T-helper 17 cell (primary cell): ENCODE data around the gene GPR39. TPM values are rescaled to one million over a fixed set of nuclear protein-coding genes. Genes with fewer than 3 reads are reported as not detected.
"Not testable (repeated sequence)": the region's sequence is repeated elsewhere in the genome, so short reads cannot be mapped to it uniquely, and the experiment has no call there.

Experiments used
- ATAC-seq: fragments of 150-1000 bp; cut with Tn5 transposase; 2 replicates; pipeline ENCODE4 v1.10.0; 2021; ENCODE audit warnings: mild to moderate bottlenecking, moderate library complexity
- DNase-seq, 3 donors: peaks; one replicate each; pipeline versions ENCODE4 v3.0.0 to v3.0.0-alpha.2; 2020 to 2021
- H3K9me3 ChIP-seq: one replicate; pipeline ENCODE4 v1.7.0; 2013; ENCODE audit warnings: low read length, mild to moderate bottlenecking; ENCODE audit not compliant: control insufficient read depth, poor library complexity, severe bottlenecking
- H3K27ac Mint-ChIP-seq: one replicate; pipeline ENCODE4 v1.8.0; 2022; ENCODE audit warnings: mild to moderate bottlenecking, moderate library complexity, mixed read lengths
- H3K27me3 Mint-ChIP-seq: one replicate; pipeline ENCODE4 v1.8.0; 2022; ENCODE audit warnings: mixed read lengths
- H3K36me3 Mint-ChIP-seq: one replicate; pipeline ENCODE4 v1.8.0; 2022; ENCODE audit warnings: low read depth, mixed read lengths
- H3K4me1 Mint-ChIP-seq: one replicate; pipeline ENCODE4 v1.8.0; 2022; ENCODE audit warnings: mild to moderate bottlenecking, mixed read lengths
- H3K4me3 Mint-ChIP-seq: one replicate; pipeline ENCODE4 v1.8.0; 2022; ENCODE audit warnings: mild to moderate bottlenecking, moderate library complexity, mixed read lengths
- total RNA-seq, 4 donors: library from RNA in 2 of 4; stranded (reverse) in 2 of 4; gene quantifications; one replicate each; pipeline ENCODE4 v1.2.3 and lab custom pipeline; 2022 to 2026

The GPR39 gene
- total RNA-seq, 2 donors from 2014 or later = 0.10 TPM; not detected in 1

DNA sequence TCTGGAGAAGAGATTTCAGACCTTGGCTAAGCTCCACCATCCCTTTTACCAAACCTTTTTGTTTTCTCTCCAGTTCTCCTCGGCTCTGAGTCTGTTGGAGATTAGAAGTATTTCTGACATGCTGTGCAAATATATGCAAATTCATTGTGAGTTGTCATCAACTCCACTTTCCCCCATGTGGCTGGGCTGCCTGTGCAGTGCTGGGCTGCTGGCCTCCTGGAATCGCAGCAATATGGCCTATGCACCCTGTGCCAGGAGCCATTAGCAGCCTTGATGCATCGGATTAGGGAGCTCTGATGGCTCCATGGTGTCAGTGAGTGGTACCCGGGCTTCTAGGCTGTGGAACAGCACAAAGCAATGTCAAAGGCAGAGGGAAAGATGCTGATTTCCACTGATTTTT lies 80.0 kb downstream of the GPR39 start:
- DNase-seq = no peak
- no peak for ATAC-seq
- H3K36me3 Mint-ChIP-seq = no peaks in the 10 kb centered on the region
- H3K9me3 ChIP-seq = no peaks in the 10 kb centered on the region
- no peak overlapping the region for H3K27ac Mint-ChIP-seq
- no peaks in the 10 kb centered on the region for H3K27me3 Mint-ChIP-seq
- no peak overlapping the region for H3K4me3 Mint-ChIP-seq
- no peaks in the 10 kb centered on the region for H3K4me1 Mint-ChIP-seq

DNA sequence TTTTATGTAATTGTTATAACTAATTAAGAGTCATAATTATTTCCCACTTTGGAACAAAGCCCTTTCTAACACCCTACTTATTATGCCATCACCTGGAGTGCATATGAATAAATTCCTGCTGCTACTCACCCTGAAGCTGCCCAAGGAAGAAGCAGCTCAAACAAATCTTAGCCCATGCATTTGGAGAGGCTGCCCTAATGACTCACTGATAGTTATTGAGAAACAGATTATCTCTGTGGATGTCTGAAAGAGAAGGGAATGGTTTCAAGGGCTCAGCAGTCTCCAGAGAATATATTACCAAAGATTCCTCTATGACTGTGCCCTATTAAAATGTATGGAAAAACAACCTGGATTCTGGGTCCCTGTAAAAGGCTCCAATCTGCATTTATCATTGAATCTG lies 81.0 kb downstream of the GPR39 start:
- H3K27ac Mint-ChIP-seq = no peak overlapping the region
- no peaks in the 10 kb centered on the region for H3K36me3 Mint-ChIP-seq
- no peaks in the 10 kb centered on the region for H3K4me1 Mint-ChIP-seq
- no peak for ATAC-seq
- no peaks in the 10 kb centered on the region for H3K27me3 Mint-ChIP-seq
- H3K9me3 ChIP-seq = no peaks in the 10 kb centered on the region
- H3K4me3 Mint-ChIP-seq = no peak overlapping the region
- DNase-seq = no peak

DNA sequence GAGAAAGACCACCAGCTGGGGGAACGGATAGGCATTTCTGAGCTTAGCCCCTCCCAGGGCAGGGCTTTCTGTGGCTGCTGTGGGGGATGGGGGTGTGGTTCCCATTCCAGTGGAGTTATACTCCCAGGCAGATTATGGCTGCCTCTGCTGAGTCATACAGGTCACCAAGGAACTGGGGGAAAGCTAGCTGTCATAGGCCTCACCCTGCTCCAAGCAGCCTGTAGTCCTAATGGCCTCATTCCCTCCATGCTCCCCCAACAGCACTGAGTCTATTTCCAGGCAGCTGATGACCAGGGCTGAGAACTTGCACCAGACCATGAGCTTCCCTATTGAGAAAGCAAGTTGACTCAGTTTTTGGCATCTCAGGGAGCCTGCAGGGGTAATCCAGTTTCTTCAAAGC lies 87.1 kb downstream of the GPR39 start:
- no peak for DNase-seq
- Mint-ChIP-seq H3K4me3 (no peak overlapping the region), H3K27me3 (no peaks in the 10 kb centered on the region), H3K36me3 (no peaks in the 10 kb centered on the region), H3K4me1 (no peaks in the 10 kb centered on the region), H3K27ac (no peak overlapping the region)
- no peaks in the 10 kb centered on the region for H3K9me3 ChIP-seq
- ATAC-seq = no peak

DNA sequence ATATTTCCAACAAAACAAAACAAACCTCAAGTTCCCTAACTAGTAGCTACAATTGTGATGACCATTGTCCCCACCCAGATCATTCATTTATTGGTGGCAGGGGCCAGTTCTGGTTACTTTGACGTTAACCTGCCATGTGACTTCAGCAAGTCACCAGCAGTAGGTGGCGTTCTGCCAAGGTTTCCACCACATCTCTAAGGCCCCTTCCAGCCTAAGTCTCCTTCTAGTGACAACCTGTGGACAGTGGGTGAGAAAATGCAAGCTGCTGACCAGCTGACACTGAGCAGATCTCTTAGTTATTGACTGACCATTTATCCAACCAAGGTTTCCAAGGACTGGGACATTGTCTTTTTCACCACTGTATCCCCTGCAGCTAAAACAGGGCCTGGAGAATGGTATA lies 98.4 kb downstream of the GPR39 start:
- H3K9me3 ChIP-seq = peaks cover 2% of the 10 kb centered on the region
- no peaks in the 10 kb centered on the region for H3K4me1 Mint-ChIP-seq
- DNase-seq (no peak), ATAC-seq (no peak)
- no peaks in the 10 kb centered on the region for H3K27me3 Mint-ChIP-seq
- no peak overlapping the region for H3K4me3 Mint-ChIP-seq
- H3K36me3 Mint-ChIP-seq = no peaks in the 10 kb centered on the region
- H3K27ac Mint-ChIP-seq = no peak overlapping the region

DNA sequence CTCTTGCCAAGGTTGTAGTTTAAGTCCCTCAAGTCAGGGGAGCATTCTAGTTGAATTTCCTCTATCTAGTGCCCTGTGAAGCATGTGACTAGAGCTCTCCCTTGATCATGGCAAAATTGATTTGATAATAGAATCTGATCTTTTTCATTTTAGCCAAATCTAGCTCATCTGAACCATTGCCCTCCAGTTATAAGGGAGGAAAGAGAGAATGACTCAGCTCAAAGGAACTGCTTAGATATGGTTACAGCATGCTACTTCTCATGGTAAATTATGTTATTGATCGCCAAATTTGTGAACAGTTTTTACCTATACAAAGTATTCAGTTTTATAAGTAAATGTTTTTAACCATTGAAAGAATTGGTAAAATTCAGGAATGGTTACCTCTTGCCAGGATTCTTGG lies 100.8 kb downstream of the GPR39 start:
- no peaks in the 10 kb centered on the region for H3K4me1 Mint-ChIP-seq
- no peaks in the 10 kb centered on the region for H3K27me3 Mint-ChIP-seq
- ATAC-seq = no peak
- no peak for DNase-seq
- peaks cover 2% of the 10 kb centered on the region for H3K9me3 ChIP-seq
- H3K36me3 Mint-ChIP-seq = no peaks in the 10 kb centered on the region
- H3K27ac Mint-ChIP-seq = no peak overlapping the region
- H3K4me3 Mint-ChIP-seq = no peak overlapping the region

DNA sequence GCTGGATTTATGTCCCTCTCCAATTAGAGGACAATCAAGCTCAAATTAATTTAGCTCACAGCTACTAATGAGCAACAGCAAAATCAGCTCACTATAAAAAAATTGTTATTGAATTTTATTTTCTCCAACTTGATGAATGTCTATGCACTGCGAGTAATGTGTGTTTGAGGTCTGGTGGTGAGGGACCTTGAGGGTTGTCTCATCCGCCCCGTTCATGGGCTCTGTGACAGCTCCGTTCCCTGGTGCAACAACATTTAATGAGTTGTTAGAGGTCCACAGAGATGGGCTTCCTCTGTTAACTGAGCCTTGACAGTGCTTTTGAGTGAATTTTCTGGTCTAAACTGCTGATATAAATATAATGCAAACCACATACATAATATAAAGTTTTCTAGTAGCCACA lies 101.7 kb downstream of the GPR39 start:
- no peak overlapping the region for H3K4me3 Mint-ChIP-seq
- H3K9me3 ChIP-seq = peaks cover 2% of the 10 kb centered on the region

DNA sequence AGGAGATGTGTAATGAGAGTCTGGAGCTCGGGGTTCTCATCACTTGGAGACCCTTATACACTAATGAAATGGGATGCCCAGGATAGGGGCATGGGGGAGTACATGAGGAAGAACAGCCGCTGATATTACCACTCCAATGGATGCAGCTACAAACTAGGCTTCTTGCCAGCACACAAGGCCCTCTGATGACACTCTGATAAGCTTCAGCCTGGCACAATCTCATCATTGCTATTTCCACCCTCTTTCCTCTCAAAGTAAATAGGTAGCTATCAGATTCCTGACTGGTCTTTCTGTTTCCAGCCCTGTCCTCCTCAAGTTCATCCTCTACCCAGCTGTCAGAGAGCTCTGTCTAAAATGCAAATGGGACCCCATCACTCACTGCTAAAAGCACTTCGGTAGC lies 103.0 kb downstream of the GPR39 start:
- ATAC-seq (no peak), DNase-seq (no peak)
- Mint-ChIP-seq H3K36me3 (no peaks in the 10 kb centered on the region), H3K27me3 (no peaks in the 10 kb centered on the region), H3K4me1 (no peaks in the 10 kb centered on the region), H3K27ac (no peak overlapping the region), H3K4me3 (no peak overlapping the region)
- H3K9me3 ChIP-seq = peaks cover 2% of the 10 kb centered on the region

More for the DNA sequence above, 101.7 kb downstream of the GPR39 start:
- Mint-ChIP-seq H3K36me3 (no peaks in the 10 kb centered on the region), H3K4me1 (no peaks in the 10 kb centered on the region), H3K27ac (no peak overlapping the region), H3K27me3 (no peaks in the 10 kb centered on the region)
- ATAC-seq (no peak), DNase-seq (no peak)

DNA sequence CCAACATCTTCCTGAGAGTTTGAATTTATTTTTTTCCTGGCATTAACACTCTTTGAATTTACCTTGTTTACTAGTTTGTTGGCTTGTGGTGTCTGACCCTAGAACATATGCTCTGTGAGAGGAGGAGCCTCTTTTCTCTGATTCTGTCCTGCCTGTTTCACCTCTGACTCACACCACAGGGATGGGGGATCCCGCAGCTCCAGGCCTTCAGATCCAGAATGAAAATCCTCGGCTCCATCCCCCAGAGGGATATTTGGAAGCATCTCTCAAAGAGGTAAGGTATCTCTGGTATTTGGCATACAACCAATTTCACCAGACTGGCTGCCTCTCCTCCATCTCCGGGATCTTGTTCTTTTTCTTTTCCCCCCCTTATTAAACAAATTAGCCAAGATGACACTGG lies 104.7 kb downstream of the GPR39 start:
- no peaks in the 10 kb centered on the region for H3K9me3 ChIP-seq
- no peak for ATAC-seq
- H3K27ac Mint-ChIP-seq = no peak overlapping the region
- H3K4me3 Mint-ChIP-seq = no peak overlapping the region
- H3K27me3 Mint-ChIP-seq = no peaks in the 10 kb centered on the region
- DNase-seq = no peak
- no peaks in the 10 kb centered on the region for H3K4me1 Mint-ChIP-seq
- H3K36me3 Mint-ChIP-seq = no peaks in the 10 kb centered on the region

DNA sequence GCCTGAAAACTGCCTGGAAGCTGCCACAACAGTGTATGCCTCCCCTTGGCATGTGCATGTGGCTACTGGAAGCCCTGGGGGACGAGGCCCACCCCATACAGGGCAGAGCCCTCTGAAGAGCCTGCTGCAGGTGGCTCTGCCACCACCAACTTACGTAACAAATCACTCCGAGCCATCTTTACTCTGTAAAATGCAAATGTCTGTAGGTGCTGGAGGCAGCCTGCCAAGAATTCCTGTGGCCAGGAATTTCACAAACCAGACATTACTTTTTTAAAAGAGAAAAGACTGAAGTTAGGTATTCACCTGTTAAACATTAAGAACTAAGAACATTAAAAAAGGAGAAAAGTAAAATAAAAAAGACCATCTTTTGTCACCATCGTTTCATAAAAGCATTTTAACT lies 106.3 kb downstream of the GPR39 start:
- H3K4me3 Mint-ChIP-seq = no peak overlapping the region
- DNase-seq = no peak
- no peaks in the 10 kb centered on the region for H3K36me3 Mint-ChIP-seq
- no peak overlapping the region for H3K27ac Mint-ChIP-seq
- no peak for ATAC-seq
- no peaks in the 10 kb centered on the region for H3K27me3 Mint-ChIP-seq
- H3K4me1 Mint-ChIP-seq = no peaks in the 10 kb centered on the region
- no peaks in the 10 kb centered on the region for H3K9me3 ChIP-seq

DNA sequence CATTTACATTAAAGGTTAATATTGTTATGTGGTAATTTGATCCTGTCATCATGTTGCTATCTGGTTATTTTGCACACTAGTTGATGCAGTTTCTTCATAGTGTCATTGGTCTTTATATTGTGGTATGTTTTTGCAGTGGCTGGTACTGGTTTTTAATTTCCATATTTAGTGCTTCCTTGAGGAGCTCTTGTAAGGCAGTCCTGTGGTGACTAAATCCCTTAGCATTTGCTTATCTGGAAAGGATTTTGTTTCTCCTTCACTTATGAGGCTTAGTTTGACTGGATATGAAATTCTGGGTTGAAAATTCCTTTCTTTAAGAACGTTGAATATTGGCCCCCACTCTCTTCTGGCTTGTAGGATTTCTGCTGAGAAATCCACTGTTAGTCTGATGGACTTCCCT lies 120.5 kb downstream of the GPR39 start:
- H3K36me3 Mint-ChIP-seq, H3K9me3 ChIP-seq, H3K4me1 Mint-ChIP-seq, H3K27ac Mint-ChIP-seq, H3K4me3 Mint-ChIP-seq, ATAC-seq, H3K27me3 Mint-ChIP-seq, DNase-seq: not testable (repeated sequence)

DNA sequence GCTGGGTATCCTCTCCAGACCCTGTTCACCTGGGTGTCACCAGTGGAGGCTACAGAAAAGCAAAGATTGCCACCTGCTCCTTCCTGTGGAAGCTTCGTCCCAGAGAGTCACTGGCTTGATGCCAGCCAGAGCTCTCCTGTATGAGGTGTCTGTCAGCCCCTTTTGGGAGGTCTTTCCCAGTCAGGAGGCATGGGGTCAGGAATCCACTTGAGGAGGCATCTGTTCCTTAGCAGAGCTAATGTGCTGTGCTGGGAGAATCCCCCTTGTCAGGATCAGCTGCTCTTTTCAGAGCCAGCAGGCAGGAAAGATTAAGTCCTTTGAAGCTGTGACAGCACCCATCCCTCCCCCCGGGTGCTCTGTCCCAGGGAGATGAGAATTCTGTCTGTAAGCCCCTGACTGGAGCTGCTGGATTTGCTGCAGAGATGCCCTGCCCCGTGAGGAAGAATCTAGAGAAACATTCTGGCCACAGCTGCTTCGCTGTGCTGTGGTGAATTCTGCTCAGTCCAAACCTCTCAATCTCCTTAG lies 121.8 kb downstream of the GPR39 start:
- peaks cover 2% of the 10 kb centered on the region for H3K9me3 ChIP-seq
- ATAC-seq (no peak), DNase-seq (no peak)
- Mint-ChIP-seq H3K27ac (no peak overlapping the region), H3K27me3 (no peaks in the 10 kb centered on the region), H3K36me3 (no peaks in the 10 kb centered on the region), H3K4me1 (no peaks in the 10 kb centered on the region), H3K4me3 (no peak overlapping the region)

DNA sequence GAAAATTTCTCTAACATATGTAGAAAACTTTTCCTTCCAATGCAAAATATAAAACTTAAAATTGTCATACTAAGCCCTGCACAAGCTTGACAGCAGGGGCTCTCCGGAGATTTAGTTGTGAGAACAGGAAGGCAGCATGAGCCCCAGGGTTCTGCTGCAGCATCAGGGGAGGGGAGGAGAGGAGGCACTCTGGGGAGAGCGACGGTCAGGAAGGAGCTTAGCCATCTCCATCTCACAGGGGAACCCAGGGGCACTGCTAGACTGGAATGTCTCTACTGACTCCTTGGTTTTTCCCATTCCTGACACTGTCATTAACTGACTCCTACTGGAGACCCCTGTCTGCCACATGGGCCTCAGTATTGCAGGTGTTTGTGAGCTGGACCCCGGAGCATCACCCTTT lies 123.6 kb downstream of the GPR39 start:
- no peaks in the 10 kb centered on the region for H3K27me3 Mint-ChIP-seq
- H3K36me3 Mint-ChIP-seq = no peaks in the 10 kb centered on the region
- no peak overlapping the region for H3K4me3 Mint-ChIP-seq
- H3K27ac Mint-ChIP-seq = no peak overlapping the region
- DNase-seq (no peak), ATAC-seq (no peak)
- H3K4me1 Mint-ChIP-seq = no peaks in the 10 kb centered on the region
- H3K9me3 ChIP-seq = peaks cover 2% of the 10 kb centered on the region

DNA sequence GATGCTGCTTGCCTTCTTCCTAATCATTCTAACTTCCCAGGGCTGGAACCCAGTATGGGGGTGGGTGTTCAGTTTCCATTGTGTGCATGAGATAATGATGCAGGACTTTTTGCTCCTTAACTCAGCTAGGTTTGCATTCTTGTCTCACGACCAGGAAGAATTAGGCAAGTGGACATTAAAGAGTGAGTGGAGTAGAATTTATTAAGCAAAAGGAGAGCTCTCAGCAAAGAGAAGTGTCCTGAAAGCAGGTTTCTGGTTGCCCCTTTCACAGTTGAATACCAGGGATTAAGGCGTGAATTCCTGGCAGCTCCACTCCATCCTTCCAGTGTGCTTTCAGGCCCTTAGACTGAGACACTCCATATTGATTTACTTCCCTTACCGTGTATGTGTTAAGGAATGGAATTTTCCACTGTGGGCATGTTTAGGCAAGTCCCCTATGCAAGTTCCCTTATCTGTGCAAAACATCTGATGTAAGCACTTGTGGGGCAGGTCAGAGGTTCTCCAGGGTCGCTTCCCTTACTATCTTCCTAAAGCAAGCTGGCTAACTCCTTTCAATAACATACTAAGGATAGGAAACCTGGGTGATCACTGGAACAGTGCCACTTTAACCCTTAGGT lies 126.5 kb downstream of the GPR39 start:
- no peak overlapping the region for H3K27ac Mint-ChIP-seq
- H3K4me3 Mint-ChIP-seq = no peak overlapping the region
- ATAC-seq (no peak), DNase-seq (no peak)
- no peaks in the 10 kb centered on the region for H3K36me3 Mint-ChIP-seq
- H3K4me1 Mint-ChIP-seq = no peaks in the 10 kb centered on the region
- H3K27me3 Mint-ChIP-seq = peaks cover 3% of the 10 kb centered on the region
- peaks cover 2% of the 10 kb centered on the region for H3K9me3 ChIP-seq

DNA sequence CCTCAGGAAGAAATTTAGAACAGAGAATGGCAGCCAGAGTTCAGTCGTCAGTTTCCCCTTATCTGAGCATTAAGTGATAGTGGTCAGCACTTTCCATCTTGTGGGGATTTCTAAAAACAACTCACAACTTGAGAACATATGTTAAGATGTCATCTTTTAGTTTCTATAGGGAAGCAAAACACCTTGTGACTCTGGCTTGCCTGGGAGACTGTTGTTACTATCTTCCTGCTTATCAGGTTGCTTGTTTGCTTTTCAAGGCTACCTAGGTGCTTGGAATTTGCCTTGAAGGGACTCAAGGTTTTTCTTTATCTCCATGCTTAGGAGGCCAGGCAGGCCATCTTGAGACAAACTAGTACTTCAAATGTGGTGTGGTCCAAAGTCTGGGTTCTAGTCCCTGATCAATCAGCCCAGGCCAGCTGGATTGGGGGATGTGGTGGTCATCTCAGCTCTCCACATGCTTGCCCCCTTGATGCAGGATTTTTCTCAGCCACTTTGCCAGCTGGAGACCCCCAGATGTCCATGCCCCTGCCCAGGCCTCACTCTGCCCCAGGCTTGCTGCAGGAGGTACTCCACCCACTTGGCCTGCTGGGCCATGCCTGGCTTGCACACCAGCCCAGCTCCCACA lies 127.5 kb downstream of the GPR39 start:
- no peak overlapping the region for H3K27ac Mint-ChIP-seq
- DNase-seq = no peak
- no peaks in the 10 kb centered on the region for H3K4me1 Mint-ChIP-seq
- no peaks in the 10 kb centered on the region for H3K36me3 Mint-ChIP-seq
- no peak overlapping the region for H3K4me3 Mint-ChIP-seq
- ATAC-seq = no peak
- H3K27me3 Mint-ChIP-seq = peaks cover 13% of the 10 kb centered on the region
- peaks cover 2% of the 10 kb centered on the region for H3K9me3 ChIP-seq
